NOMO-1 treated with DMSO at 0.1 percent for 48 hours (cell line): Measurements from ENCODE around the gene SASS6.

Experiments
- DNase-seq: peaks from one replicate; lab custom pipeline; 2025; ENCODE audit not compliant: unreplicated experiment; lab: John Stamatoyannopoulos, UW

The SASS6 gene, protein sequence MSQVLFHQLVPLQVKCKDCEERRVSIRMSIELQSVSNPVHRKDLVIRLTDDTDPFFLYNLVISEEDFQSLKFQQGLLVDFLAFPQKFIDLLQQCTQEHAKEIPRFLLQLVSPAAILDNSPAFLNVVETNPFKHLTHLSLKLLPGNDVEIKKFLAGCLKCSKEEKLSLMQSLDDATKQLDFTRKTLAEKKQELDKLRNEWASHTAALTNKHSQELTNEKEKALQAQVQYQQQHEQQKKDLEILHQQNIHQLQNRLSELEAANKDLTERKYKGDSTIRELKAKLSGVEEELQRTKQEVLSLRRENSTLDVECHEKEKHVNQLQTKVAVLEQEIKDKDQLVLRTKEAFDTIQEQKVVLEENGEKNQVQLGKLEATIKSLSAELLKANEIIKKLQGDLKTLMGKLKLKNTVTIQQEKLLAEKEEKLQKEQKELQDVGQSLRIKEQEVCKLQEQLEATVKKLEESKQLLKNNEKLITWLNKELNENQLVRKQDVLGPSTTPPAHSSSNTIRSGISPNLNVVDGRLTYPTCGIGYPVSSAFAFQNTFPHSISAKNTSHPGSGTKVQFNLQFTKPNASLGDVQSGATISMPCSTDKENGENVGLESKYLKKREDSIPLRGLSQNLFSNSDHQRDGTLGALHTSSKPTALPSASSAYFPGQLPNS

DNA sequence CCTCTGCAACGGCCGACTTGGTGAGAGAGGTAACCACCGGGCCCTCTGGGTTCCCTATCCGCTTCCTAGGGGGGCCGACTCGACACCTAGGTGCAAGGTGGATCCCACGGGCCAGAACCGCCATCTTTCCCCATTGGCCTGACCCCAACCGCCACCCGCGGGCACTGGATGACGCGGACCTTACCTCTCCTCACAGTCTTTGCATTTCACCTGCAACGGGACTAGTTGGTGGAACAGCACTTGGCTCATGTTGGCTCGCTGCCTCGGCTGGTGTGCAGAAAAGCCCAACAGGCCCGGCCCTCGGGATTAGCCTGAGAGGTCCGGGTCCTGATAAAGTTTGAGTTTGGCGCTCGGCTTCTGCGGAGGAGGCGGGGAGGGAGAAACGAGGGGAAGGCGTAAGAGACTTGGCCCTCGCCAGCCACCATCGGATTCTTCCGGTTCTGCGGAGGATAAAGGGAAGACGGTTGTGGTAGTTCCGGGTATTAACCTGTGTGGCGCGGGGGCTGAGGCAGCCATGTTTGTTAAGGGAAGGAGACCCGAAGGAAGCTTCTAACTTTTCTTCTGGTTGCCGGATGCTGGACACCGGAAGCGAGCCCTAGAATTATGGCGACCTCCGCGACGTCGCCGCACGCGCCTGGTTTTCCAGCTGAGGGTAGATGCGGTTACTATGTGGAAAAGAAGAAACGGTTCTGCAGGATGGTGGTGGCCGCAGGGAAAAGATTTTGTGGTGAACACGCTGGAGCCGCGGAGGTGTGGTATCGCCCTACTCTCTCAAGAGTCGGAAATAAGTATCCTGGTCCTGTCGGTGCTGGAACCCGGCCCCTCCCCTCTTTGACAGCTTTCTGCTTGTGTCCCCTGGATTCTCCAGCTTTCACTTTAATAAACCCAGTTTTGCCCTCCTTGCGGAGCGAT, at the start of gene SASS6, which contains the start of gene TRMT13:
Gene SASS6 (minus strand): TSS at position 365 of the 912 bp plus-strand sequence. CDS start 116 bp downstream, at position 249.
Gene TRMT13 (plus strand): TSS at position 598 of the 912 bp plus-strand sequence. CDS start 6 bp downstream, at position 604.
- DNase-seq: peak; percentile 98

DNA sequence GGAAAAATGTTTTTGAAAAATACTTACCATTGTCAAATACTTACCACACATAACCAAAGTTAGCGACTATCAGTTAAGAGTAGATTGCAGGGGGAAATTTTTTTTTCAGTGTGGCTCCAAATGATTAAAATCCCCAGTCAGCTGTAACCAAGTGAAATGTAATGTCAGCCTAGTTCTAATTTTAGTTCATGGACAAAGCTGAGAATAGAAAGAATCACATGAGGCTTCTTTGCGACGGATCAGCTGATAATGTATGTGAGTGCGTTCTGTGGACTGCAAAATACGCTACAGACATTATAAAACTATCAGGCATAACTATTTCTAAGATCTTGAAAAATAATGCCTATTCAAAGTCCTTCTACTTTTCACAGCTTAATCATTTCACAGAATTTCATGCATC, 45.4 kb upstream of the SASS6 start, which contains the start of gene LRRC39:
Gene LRRC39 (minus strand): TSS at position 166 of the 400 bp plus-strand sequence. CDS start 9,740 bp downstream, outside the sequence.
- no peak for DNase-seq

DNA sequence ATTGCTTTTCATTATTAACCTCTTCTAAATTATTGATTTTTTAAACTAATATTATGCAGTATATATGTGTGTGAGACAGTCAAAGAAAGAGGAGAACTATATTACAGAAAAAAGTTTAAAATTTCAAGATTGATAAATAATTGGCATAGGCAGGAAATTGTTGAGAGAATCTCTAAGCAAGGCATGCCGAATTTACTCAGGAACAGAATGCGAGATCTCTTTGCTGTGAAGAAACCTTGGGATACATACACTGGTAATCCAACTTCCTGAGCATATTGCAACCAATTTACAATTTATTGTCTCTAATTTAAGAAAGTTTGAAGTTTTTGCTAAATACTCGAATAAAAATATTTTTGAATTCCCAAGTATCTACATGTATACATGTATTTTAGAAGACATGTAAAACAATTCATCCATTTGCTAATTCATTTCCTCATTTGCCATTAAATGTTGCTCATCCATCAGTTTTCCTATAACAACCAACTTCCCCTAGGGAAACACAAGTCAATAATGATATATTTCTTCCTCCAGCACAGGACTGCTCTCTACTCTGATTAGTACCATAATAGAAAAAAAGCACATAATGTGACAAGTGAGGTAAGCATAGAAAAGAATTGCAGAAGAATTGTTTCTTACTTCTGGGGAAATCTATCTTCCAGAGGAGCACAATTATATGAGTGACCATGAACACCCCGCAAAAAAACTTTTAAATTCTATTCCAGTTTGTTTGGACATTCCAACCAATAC, 44.7 kb upstream of the SASS6 start:
- no peak for DNase-seq

DNA sequence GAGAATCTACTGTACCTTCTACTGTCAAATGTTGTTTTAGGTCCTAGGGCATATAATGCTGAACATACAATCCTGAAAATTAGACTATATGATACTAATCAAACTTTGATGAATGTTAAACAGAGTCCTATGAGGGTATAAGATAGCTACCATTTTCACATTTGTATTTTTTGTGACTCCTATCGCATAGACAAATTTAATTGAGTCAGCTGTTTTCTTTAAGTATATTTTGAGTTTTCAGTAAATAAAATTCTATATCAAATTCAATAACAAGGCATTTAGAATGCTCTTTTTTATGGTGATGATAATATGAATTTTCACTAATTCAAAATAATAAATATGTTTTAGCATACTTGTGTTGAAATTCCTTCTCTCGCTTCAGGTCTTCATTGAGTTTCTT, 35.3 kb upstream of the SASS6 start:
- DNase-seq: no peak

DNA sequence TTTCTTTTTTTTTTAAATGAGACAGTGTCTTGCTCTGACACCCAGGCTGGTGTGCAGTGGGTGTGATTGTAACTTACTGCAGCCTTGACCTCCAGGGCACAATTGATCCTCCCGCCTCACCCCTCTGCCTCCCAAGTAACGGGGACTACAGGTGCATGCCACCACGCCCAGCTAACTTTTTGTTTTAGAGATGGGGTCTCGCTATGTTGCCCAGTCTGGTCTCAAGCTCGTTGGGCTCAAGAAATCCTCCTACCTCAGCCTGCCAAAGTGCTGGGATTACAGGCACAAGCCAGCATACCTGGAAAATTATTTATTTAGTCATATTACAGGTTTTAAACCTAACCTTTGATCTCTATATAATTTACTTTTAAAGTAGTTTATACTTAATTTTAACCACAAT, 32.0 kb upstream of the SASS6 start:
- no peak for DNase-seq

DNA sequence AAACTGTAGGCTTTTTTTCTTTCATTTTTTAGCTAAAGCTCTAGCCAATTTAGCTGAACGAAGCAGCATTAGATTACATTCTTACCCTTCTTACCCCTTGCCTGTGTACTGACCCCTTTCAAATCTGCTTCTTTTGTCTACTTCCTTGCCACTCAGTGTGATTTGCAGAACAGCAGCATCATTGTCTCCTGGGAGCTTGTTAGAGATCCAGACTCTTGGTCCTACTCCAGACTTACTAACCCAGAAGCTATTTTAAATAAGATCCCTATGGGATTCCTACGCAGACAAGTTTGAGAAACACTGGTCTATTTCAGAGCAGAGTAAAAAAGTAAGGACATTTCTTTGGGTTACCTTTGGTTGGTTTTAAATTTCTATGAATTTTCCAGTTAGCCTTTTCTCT, 31.5 kb upstream of the SASS6 start:
- DNase-seq: no peak

DNA sequence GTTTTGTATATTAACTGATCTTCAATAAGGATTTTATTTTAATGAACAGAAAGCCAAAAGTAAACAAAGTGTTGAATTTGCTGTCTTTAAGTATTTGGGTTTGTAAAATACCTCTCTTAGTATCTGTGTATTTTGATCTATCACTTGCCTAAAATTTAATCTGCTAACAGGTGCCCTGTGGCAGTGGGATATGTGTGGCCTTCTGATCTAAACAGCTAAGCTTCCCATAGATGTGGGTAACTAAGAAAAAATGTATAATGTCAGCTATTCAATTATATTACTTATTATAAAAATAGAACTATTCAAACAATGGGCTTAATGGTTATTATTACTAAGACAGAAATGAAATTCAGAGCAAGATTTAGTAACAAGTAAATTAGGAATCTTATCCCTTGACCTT, 30.2 kb upstream of the SASS6 start:
- no peak for DNase-seq

DNA sequence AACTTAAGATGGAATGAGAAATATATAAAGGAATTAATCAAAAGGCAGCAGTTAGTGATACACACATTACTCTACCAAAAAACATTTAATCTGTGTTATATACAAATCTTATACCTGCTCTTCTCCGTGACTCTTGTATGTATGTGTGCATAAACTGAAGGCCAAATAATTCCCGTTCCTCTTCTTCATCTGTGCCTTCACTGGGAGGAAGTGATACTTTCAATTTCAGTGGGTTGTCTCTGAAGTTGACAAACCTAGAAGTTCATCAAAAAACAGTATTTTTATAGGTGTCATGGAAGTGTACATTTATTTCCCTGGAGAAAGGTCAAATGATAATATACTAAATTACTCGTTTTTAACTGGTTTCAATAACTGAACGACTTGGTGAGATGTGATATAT, 19.5 kb upstream of the SASS6 start:
- peak; percentile 70 for DNase-seq

DNA sequence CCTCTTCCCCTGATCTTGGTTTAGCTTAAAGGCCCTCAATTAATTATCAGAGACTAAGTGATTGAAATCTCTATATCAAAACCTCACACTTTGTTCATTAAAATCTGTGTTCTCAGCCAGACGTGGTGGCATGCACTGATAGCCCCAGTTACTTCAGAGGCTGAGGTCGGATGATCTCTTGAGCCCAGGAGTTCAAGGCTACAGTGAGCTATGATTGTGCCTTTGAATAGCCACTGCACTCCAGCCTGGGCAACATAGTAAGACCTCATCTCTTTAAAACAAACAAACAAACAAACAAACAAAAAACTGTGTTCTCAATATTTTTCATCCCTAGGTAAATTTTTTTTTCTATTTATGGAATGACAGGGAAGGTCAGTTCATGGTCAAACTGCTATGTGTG, 18.9 kb upstream of the SASS6 start:
- no peak for DNase-seq

DNA sequence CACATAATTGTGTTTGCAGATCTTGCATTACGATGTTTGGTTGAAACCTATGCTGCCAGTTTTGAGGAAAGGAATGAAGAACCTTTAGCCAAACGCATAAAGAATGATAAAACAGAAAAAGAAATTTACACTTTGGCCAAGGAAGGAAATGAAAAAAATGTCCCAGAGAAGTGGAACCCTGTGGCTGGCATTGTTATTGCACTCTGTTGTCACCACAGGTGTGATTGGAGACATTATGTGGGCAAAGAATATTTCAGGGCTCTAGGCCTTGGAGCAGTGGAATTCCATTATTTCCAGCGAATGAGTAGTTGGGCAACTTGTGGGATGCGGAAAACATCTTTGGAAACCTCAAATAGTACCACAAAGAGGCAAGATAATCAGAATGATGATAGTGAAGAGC, 15.1 kb upstream of the SASS6 start:
- DNase-seq: no peak

DNA sequence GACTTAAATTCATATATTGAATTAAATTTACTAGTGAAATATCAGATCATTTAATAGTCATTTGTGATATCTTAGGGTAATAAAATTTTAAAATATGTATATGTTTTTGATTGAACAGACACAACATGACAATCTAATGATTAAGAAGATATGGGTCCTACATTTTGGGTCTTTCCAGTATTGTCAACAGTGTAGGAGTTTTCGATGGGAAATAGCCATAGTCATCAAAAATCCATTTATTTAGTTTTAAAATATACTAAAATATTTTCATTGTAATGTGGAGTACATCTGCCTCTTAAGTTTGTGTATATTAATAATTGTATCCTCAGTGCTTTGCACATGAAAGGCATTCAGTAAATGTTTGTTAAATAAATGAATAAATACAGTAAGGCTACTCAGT, 14.2 kb upstream of the SASS6 start:
- no peak for DNase-seq

DNA sequence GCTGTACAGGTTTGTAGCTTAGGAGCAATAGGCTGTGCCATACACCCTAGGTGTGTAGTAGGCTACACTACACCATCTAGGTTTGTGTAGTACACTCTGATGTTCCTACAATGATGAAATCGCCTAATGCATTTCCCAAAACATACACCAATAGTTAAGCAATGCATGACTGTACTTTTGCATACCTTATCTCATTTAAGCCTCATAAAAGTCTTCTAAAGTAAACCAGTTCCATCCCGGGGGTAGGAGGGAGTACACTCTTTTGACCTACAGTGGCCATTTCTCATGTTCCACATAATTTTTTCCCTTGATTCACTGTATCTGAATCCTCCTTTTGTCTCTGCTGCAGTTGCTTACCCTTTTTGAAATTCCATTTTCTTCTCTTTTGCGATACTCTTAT, 12.4 kb upstream of the SASS6 start:
- no peak for DNase-seq

DNA sequence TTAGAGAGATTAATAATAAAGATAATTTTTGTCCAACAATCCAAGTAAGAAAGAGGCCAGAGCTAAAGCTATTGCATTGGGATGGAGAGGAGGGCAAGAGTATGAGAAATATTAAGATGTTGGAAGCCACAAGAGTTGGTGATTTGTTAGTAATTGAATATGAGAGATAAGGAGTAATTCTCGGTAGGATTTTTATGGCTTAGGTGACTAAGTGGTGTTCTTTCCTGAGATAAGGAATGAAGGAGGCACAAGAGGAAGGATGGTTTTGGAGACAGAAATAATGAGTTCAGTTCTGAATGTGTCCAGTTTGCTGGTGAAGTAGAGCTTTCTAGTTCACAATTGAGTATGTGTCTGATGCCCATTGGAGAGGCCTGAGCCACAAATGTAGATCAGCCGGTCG, 9.6 kb upstream of the SASS6 start:
- DNase-seq: no peak

DNA sequence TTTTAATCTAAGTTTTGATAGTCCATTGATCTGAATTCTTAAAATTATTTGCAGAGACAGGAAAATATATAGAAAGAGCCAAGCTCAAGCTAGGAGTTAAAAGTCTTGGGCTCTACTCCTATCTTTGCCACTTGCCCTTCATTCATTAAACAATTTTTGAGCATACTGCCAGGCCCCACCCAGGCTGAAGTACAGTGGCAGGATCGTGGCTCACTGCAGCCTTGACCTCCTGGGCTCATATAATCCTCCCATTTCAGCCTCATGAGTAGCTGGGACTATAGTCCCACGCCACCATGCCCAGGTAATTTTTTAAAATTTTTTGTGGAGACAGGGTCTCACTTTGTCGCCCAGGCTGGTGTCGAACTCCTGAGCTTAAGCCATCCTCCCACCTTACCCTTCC, 8.5 kb upstream of the SASS6 start:
- no peak for DNase-seq

DNA sequence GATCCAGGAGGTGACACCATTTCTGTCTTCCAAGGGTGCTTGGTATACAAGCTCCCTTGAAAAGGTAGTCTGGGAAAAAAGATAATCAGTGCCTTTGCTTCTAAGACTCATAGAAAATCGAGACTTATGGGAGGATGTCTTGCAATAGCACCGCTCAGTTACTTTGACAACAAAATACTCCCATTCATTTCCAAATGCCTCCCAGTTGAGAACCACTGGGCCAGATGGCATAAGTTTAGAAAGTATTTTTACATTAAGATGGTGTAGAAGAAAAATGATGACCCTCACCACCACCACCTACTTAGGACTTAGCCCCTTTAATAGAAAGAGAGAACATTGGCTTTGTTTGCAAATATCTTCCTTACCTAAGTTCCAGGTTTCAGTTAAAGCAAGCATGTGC, 4.9 kb upstream of the SASS6 start:
- DNase-seq: no peak

DNA sequence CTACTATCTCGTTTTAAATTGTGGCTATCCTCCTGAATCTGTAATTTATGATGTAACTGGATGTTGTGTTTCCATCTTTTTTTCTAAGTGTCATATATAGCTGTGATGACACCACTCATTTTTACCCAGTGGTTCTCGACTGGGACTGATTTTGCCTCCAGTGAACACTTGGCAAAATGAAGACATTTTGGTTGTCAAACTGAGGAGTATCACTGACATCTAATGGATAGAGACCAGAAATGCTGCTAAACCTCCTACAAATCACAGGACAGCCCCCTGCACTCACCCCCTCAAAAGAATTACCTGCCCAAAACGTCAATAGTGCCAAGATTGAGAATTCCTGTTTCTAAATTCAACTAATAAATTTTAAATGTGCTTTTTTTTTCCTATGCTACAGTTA, 2.1 kb upstream of the SASS6 start:
- no peak for DNase-seq

DNA sequence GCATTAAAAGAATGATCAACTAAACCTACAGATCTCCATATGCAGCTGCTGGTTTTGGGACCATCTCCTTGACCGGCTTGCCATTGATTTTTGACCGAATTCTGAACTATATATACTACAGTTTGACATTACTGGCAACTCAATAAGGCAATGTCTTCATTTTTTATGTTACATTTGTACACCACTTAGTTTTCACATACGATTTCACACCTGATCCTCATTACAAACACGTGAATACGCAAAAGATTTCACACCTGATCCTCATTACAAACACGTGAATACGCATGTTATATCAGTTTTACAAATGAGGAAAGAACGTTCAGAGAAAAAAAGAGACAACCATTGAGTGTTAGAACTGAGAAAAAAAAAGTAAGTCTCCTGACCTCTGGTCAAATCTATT, 1.1 kb downstream of the SASS6 start:
- no peak for DNase-seq

DNA sequence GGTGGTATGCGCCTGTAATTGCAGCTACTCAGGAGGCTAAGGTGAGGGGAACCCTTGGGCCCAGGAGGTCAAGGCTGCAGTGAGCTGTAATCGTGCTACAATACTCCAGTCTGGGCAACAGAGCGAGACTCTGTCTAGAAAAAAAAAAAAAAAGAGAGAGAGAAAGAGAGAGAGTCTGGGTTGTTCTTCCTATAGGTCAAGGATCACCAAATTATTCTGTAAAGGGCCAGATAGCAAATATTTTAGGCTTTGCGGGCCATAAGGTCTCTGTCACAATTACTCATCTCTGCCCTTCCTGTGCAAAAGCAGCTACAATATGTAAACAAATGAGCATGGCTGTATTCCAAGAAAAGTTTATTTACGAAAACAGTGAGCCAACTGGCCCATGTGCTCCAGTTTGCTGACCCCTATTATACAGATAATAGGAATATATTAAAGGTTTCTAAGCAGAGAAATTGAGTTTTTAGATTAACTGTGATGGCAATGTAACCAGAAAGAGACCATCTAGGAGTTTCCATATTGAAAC, 2.1 kb downstream of the SASS6 start:
- no peak for DNase-seq

DNA sequence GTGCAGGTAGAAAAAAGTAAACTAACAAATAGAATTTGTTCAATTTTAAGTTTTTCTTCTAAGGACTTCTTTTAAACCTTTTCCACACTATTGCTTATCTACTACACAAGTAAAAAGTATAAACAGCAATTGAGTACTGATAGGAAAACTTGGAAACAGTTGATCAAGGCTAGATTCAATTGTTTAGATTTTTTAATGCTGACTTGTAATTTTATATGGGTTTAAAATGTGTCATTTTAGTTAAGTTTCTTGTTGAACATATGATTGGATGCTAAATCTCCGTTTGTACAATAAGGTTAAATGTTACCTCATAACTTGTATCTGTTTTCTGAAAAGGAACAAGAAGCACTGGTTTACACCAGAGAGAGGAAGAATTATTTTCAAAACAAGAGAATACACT, 5.5 kb downstream of the SASS6 start:
- DNase-seq: no peak

DNA sequence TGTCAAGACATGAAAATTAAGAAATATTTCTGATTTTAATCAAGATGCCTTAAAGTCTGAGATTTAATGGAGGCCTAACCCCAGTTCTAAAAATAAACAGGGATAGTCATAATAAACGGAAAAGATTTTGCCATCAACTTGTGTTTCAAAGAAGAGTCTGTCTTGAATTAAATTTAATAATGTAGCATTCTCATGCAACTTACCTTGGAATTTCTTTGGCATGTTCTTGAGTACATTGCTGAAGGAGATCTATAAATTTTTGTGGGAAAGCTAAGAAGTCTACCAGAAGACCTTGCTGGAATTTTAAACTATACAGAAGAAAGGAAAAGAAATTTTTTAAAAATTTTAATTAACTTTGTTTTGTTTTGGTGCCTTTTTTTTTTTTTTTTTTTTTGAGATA, 10.6 kb downstream of the SASS6 start:
- DNase-seq: no peak
